Nephron (organoid): ENCODE measurements around the gene LGALS14.
"Not testable (repeated sequence)": the region's sequence is repeated elsewhere in the genome, so short reads cannot be mapped to it uniquely, and the experiment has no call there.

Experiments used
- H3K27ac Mint-ChIP-seq, 3 experiments: 2 replicates each; pipeline ENCODE4 v1.8.0; 2020; ENCODE audit warnings: mixed read lengths in 3 of 3, mild to moderate bottlenecking in 2 of 3, moderate library complexity in 1 of 3
- H3K27me3 Mint-ChIP-seq: 2 replicates; pipeline ENCODE4 v1.8.0; 2021; ENCODE audit warnings: low read depth, mild to moderate bottlenecking, moderate library complexity, mixed read lengths
- H3K36me3 Mint-ChIP-seq: 2 replicates; pipeline ENCODE4 v1.8.0; 2020; ENCODE audit warnings: low read depth, mixed read lengths
- H3K4me1 Mint-ChIP-seq: 2 replicates; pipeline ENCODE4 v1.8.0; 2020; ENCODE audit warnings: mixed read lengths
- H3K4me3 Mint-ChIP-seq, 3 experiments: 2 replicates each; pipeline ENCODE4 v1.8.0; 2020; ENCODE audit warnings: mild to moderate bottlenecking in 3 of 3, mixed read lengths in 3 of 3, moderate library complexity in 2 of 3
- H3K9me3 Mint-ChIP-seq: 2 replicates; pipeline ENCODE4 v1.8.0; 2020; ENCODE audit warnings: mixed read lengths
- CTCF ChIP-seq, 3 experiments: fragments of 200-600 bp; sonication (generic); IDR thresholded peaks; one replicate each; pipeline ENCODE4 v1.5.0; 2021; ENCODE audit warnings: antibody characterized with exemption in 3 of 3; ENCODE audit not compliant: unreplicated experiment in 3 of 3

LGALS14 gene

GRCh38 chr19:39705578-39706188, 1.4 kb downstream of the LGALS14 start:
- Mint-ChIP-seq H3K27me3 (peaks cover 11% of the 10 kb centered on the region), H3K27ac (no peak overlapping the region), H3K9me3 (no peaks in the 10 kb centered on the region), H3K4me3 (no peak overlapping the region), H3K36me3 (no peaks in the 10 kb centered on the region), H3K4me1 (no peaks in the 10 kb centered on the region)
- no peak for TF ChIP-seq CTCF (IDR thresholded peaks at IDR 0.05; ENCODE audit: unreplicated experiment in 3 of 3)

- no peak overlapping the region for H3K27ac Mint-ChIP-seq
- no peaks in the 10 kb centered on the region for H3K4me1 Mint-ChIP-seq
- no peak overlapping the region for H3K4me3 Mint-ChIP-seq
- TF ChIP-seq CTCF (IDR thresholded peaks at IDR 0.05; ENCODE audit: unreplicated experiment in 3 of 3) = no peak
- H3K27me3 Mint-ChIP-seq = peaks cover 6% of the 10 kb centered on the region
- no peaks in the 10 kb centered on the region for H3K36me3 Mint-ChIP-seq
- no peaks in the 10 kb centered on the region for H3K9me3 Mint-ChIP-seq
Observed at GRCh38 chr19:39708594-39708993, 4.3 kb downstream of the LGALS14 start.

GRCh38 chr19:39709026-39709872, 5.0 kb downstream of the LGALS14 start:
- no peak for TF ChIP-seq CTCF (IDR thresholded peaks at IDR 0.05; ENCODE audit: unreplicated experiment in 3 of 3)
- Mint-ChIP-seq H3K27ac (no peak overlapping the region), H3K27me3 (peaks cover 6% of the 10 kb centered on the region), H3K9me3 (no peaks in the 10 kb centered on the region), H3K4me3 (no peak overlapping the region), H3K4me1 (no peaks in the 10 kb centered on the region), H3K36me3 (no peaks in the 10 kb centered on the region)

GRCh38 chr19:39710333-39710890, 6.1 kb downstream of the LGALS14 start:
- H3K36me3 Mint-ChIP-seq = no peaks in the 10 kb centered on the region
- H3K4me1 Mint-ChIP-seq = no peaks in the 10 kb centered on the region
- peaks cover 9% of the 10 kb centered on the region for H3K27me3 Mint-ChIP-seq
- H3K4me3 Mint-ChIP-seq = no peak overlapping the region
- no peak for TF ChIP-seq CTCF (IDR thresholded peaks at IDR 0.05; ENCODE audit: unreplicated experiment in 3 of 3)
- H3K9me3 Mint-ChIP-seq = no peaks in the 10 kb centered on the region
- no peak overlapping the region for H3K27ac Mint-ChIP-seq

- not testable (repeated sequence) for H3K4me3 Mint-ChIP-seq, H3K36me3 Mint-ChIP-seq, H3K27ac Mint-ChIP-seq, H3K9me3 Mint-ChIP-seq, H3K4me1 Mint-ChIP-seq
- peaks cover 25% of the 10 kb centered on the region for H3K27me3 Mint-ChIP-seq
Observed at GRCh38 chr19:39720144-39720543, 15.9 kb downstream of the LGALS14 start.

GRCh38 chr19:39725995-39726394, 21.7 kb downstream of the LGALS14 start:
- H3K4me1 Mint-ChIP-seq = no peaks in the 10 kb centered on the region
- no peaks in the 10 kb centered on the region for H3K36me3 Mint-ChIP-seq
- H3K9me3 Mint-ChIP-seq = no peaks in the 10 kb centered on the region
- H3K27me3 Mint-ChIP-seq = peaks cover 25% of the 10 kb centered on the region
- no peak for TF ChIP-seq CTCF (IDR thresholded peaks at IDR 0.05; ENCODE audit: unreplicated experiment in 3 of 3)
- H3K27ac Mint-ChIP-seq = no peak overlapping the region
- no peak overlapping the region for H3K4me3 Mint-ChIP-seq
